OCI-LY1 (cell line): Measurements from ENCODE around the gene ALKBH2.

ENCODE experiments used
- H2AFZ ChIP-seq: fragments of 200-600 bp; sonication (generic), shearing (Covaris generic); 2 replicates; pipeline ENCODE4 v1.6.0; 2014; ENCODE audit warnings: antibody characterized with exemption, mild to moderate bottlenecking, low read length
- H3F3A ChIP-seq: fragments of 200-600 bp; sonication (generic), shearing (Covaris generic); 2 replicates; pipeline ENCODE4 v1.6.0; 2014; ENCODE audit warnings: mild to moderate bottlenecking, antibody characterized with exemption, low read length, moderate library complexity; ENCODE audit not compliant: insufficient read depth
- H3K27ac ChIP-seq: fragments of 200-600 bp; sonication (generic); 2 replicates; pipeline ENCODE4 v1.5.1; 2014; ENCODE audit warnings: low read length, mixed run types, mild to moderate bottlenecking, low read depth; ENCODE audit not compliant: poor library complexity, severe bottlenecking
- H3K27me3 ChIP-seq: fragments of 200-600 bp; sonication (generic); 2 replicates; pipeline ENCODE4 v1.6.0; 2014; ENCODE audit warnings: antibody characterized with exemption, mild to moderate bottlenecking, low read length, moderate library complexity; ENCODE audit not compliant: insufficient read depth
- H3K36me3 ChIP-seq: fragments of 200-600 bp; sonication (generic); 2 replicates; pipeline ENCODE4 v1.6.1; 2014; ENCODE audit warnings: mild to moderate bottlenecking, antibody characterized with exemption, low read length, moderate library complexity, mixed read lengths; ENCODE audit not compliant: insufficient read depth
- H3K4me1 ChIP-seq: fragments of 200-600 bp; sonication (generic); 2 replicates; pipeline ENCODE4 v1.5.1; 2014; ENCODE audit warnings: mild to moderate bottlenecking, low read length, moderate library complexity; ENCODE audit not compliant: insufficient read depth, severe bottlenecking
- H3K4me2 ChIP-seq: fragments of 200-600 bp; sonication (generic), shearing (Covaris generic); 2 replicates; pipeline ENCODE4 v1.6.1; 2014; ENCODE audit warnings: low read length
- H3K4me3 ChIP-seq: fragments of 200-600 bp; sonication (generic); 2 replicates; pipeline ENCODE4 v1.5.1; 2014; ENCODE audit warnings: low read length, low read depth, mild to moderate bottlenecking, mixed read lengths; ENCODE audit not compliant: poor library complexity, severe bottlenecking
- H3K79me2 ChIP-seq: fragments of 200-600 bp; shearing (Covaris generic); 2 replicates; pipeline ENCODE4 v1.6.1; 2016; ENCODE audit warnings: mixed run types, low read length, mixed read lengths; ENCODE audit not compliant: insufficient read depth
- H3K9ac ChIP-seq: fragments of 200-600 bp; sonication (generic), shearing (Covaris generic); 2 replicates; pipeline ENCODE4 v1.6.1; 2014; ENCODE audit warnings: mild to moderate bottlenecking, low read length, mixed read lengths
- H3K9me2 ChIP-seq: fragments of 200-600 bp; sonication (generic), shearing (Covaris generic); 2 replicates; pipeline ENCODE4 v1.6.1; 2014; ENCODE audit warnings: low read depth, mild to moderate bottlenecking, low read length, mixed read lengths
- H3K9me3 ChIP-seq: fragments of 200-600 bp; shearing (Covaris generic); 2 replicates; pipeline ENCODE4 v1.6.1; 2014; ENCODE audit warnings: low read length, mixed read lengths
- H4K20me1 ChIP-seq: fragments of 200-600 bp; sonication (generic), shearing (Covaris generic); 2 replicates; pipeline ENCODE4 v1.6.0; 2016; ENCODE audit warnings: mild to moderate bottlenecking, low read length; ENCODE audit not compliant: insufficient read depth
- EZH2 ChIP-seq: fragments of 200-600 bp; sonication (generic), shearing (Covaris generic); IDR thresholded peaks from 2 replicates; pipeline ENCODE4 v1.8.0; 2017; ENCODE audit warnings: borderline replicate concordance, mixed run types, mild to moderate bottlenecking, antibody characterized with exemption, low read length, moderate library complexity, mixed read lengths
- TF ChIP-seq, protein P1 (sequence below): fragments of 200-600 bp; sonication (generic), shearing (Covaris generic); IDR thresholded peaks from 2 replicates; pipeline ENCODE4 v1.5.1; 2017; ENCODE audit warnings: mild to moderate bottlenecking, antibody characterized with exemption, low read length, moderate library complexity, mixed read lengths

Gene ALKBH2

DNA sequence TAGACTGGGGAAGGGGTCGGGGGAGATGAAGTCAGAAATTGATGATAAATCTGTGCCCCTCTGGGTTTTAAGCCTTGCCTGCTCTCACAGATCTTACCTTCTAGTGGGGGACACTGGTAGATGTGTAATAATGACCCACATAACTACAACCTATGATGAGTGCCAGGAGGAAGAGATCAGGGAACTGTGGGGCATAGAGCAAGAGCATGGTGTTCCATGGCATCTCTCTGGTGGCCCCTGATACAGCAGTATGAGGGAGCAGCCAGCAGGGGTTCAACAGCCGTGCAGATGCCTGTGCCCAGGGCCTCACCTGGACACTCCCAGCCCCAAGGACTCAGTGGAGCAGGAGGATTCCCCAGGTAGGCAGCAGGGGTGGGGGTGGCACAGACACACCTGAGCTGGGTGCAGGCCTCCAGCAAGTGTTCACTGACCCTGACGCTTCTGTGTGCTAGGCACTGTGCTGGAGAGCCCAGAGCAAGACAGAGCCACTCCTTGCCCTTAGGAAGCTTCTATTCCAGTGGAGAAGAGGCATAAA, 28.1 kb upstream of the ALKBH2 start:
- TF ChIP-seq EZH2, result no peak
- TF ChIP-seq, protein P1, sequence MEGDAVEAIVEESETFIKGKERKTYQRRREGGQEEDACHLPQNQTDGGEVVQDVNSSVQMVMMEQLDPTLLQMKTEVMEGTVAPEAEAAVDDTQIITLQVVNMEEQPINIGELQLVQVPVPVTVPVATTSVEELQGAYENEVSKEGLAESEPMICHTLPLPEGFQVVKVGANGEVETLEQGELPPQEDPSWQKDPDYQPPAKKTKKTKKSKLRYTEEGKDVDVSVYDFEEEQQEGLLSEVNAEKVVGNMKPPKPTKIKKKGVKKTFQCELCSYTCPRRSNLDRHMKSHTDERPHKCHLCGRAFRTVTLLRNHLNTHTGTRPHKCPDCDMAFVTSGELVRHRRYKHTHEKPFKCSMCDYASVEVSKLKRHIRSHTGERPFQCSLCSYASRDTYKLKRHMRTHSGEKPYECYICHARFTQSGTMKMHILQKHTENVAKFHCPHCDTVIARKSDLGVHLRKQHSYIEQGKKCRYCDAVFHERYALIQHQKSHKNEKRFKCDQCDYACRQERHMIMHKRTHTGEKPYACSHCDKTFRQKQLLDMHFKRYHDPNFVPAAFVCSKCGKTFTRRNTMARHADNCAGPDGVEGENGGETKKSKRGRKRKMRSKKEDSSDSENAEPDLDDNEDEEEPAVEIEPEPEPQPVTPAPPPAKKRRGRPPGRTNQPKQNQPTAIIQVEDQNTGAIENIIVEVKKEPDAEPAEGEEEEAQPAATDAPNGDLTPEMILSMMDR, result no peak
- H2AFZ ChIP-seq, result no peak overlapping the region
- no peak overlapping the region for H3K4me3 ChIP-seq
- no peaks in the 10 kb centered on the region for H3K27me3 ChIP-seq
- H3K9me2 ChIP-seq, result no peaks in the 10 kb centered on the region
- no peaks in the 10 kb centered on the region for H3K9me3 ChIP-seq
- no peak overlapping the region for H3K4me2 ChIP-seq
- H3K27ac ChIP-seq, result no peak overlapping the region
- H3F3A ChIP-seq, result no peaks in the 10 kb centered on the region
- no peaks in the 10 kb centered on the region for H3K4me1 ChIP-seq
- no peaks in the 10 kb centered on the region for H3K36me3 ChIP-seq
- no peak overlapping the region for H3K9ac ChIP-seq
- H3K79me2 ChIP-seq, result no peaks in the 10 kb centered on the region
- H4K20me1 ChIP-seq, result no peaks in the 10 kb centered on the region

DNA sequence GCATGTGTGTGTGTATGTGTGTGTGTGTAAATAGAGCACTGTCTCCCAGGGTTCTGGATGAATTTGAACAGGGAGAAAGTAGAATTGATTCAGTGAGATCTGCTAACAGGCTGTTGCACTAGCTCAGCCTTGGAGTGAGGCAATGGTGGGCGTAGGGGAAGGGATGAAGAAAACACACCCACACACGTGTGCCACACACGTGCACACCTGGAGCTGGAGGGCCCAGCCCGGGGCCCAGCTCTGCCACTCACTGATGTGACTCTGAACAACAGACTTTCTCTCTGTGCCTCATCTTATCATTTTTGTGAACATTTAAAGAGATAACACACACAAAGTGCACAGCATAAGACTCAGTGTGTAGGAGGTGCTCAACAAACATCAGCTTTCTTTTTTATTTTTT, 27.3 kb upstream of the ALKBH2 start:
- no peaks in the 10 kb centered on the region for H3K4me1 ChIP-seq

DNA sequence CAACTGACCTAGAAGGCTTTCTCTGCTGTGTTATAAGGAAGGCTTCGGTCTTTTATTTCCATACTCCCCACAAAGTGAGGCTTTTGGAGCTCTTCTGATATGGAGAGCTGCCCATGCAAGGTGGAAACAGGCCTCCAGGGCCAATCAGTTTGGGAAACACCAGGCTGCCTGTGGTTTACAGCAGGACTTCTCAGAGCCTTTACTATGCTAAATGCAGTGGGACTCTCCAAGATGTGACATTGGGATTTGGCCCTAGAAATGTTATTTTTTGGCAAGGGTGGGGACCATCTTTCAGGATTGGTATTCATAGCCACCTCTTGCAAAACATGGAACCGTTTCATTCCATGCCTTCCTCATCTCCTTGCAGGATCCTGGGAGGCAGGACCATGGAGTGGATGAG, 26.8 kb upstream of the ALKBH2 start:
- Histone ChIP-seq H3K79me2 (no peaks in the 10 kb centered on the region), H3K9me2 (no peaks in the 10 kb centered on the region), H3K9ac (no peak overlapping the region), H3K36me3 (no peaks in the 10 kb centered on the region), H2AFZ (no peak overlapping the region), H3K27me3 (no peaks in the 10 kb centered on the region), H3K4me1 (no peaks in the 10 kb centered on the region), H3F3A (no peaks in the 10 kb centered on the region), H3K4me2 (no peak overlapping the region), H3K4me3 (no peak overlapping the region), H4K20me1 (no peaks in the 10 kb centered on the region), H3K9me3 (no peaks in the 10 kb centered on the region), H3K27ac (no peak overlapping the region)
- TF ChIP-seq, protein P1, result no peak
- TF ChIP-seq EZH2, result no peak

More for the DNA sequence above, 27.3 kb upstream of the ALKBH2 start:
- Histone ChIP-seq H3K9ac (no peak overlapping the region), H3K9me2 (no peaks in the 10 kb centered on the region), H3K27me3 (no peaks in the 10 kb centered on the region), H3K9me3 (no peaks in the 10 kb centered on the region), H2AFZ (no peak overlapping the region), H3K4me3 (no peak overlapping the region), H3K36me3 (no peaks in the 10 kb centered on the region), H3K27ac (no peak overlapping the region), H3K4me2 (no peak overlapping the region), H3K79me2 (no peaks in the 10 kb centered on the region), H4K20me1 (no peaks in the 10 kb centered on the region), H3F3A (no peaks in the 10 kb centered on the region)
- no peak for TF ChIP-seq EZH2
- TF ChIP-seq, protein P1, result no peak
